GM12878 (cell line): ENCODE measurements around the gene PRR29. TPM values are rescaled to one million over a fixed set of nuclear protein-coding genes. Genes with fewer than 3 reads are reported as not detected.

Experiments
- CHD2 ChIP-seq: IDR thresholded peaks from 2 replicates; pipeline ENCODE4 v1.6.1; 2011; ENCODE audit warnings: low read depth, low read length, improper control_type of control experiment, borderline replicate concordance
- E2F4 ChIP-seq: IDR thresholded peaks from 2 replicates; pipeline ENCODE4 v1.6.1; 2012; ENCODE audit warnings: low read depth, low read length, improper control_type of control experiment
- ESRRA ChIP-seq: IDR thresholded peaks from 2 replicates; pipeline ENCODE4 v1.6.1; 2012; ENCODE audit warnings: mild to moderate bottlenecking, low read length, improper control_type of control experiment
- HCFC1 ChIP-seq: fragments of 150-350 bp; IDR thresholded peaks from 2 replicates; pipeline ENCODE4 v1.6.1; 2014; ENCODE audit warnings: low read length
- HDGF ChIP-seq: fragments of 450-650 bp; IDR thresholded peaks from 2 replicates; pipeline ENCODE4 v1.6.1; 2016; ENCODE audit warnings: antibody characterized with exemption
- IRF5 ChIP-seq: fragments of 450-650 bp; IDR thresholded peaks from 2 replicates; pipeline ENCODE4 v1.6.1; 2017; ENCODE audit warnings: borderline replicate concordance
- MTA2 ChIP-seq: fragments of 450-650 bp; IDR thresholded peaks from 2 replicates; pipeline ENCODE4 v1.6.1; 2016; ENCODE audit warnings: low read depth, mild to moderate bottlenecking, moderate library complexity
- PAX5 ChIP-seq: IDR thresholded peaks from 2 replicates; pipeline ENCODE4 v1.6.1; 2011; ENCODE audit warnings: low read depth, low read length, borderline replicate concordance
- PAX8 ChIP-seq: fragments of 450-650 bp; IDR thresholded peaks from 2 replicates; pipeline ENCODE4 v1.6.1; 2017; ENCODE audit warnings: mild to moderate bottlenecking, moderate library complexity
- POLR2AphosphoS2 ChIP-seq: IDR thresholded peaks from 2 replicates; pipeline ENCODE4 v1.6.1; 2011; ENCODE audit warnings: low read depth, mild to moderate bottlenecking, low read length, improper control_type of control experiment, moderate library complexity
- PRDM15 ChIP-seq: fragments of 450-650 bp; formaldehyde crosslinking; IDR thresholded peaks from 2 replicates; pipeline ENCODE4 v1.4.0; 2020; ENCODE audit warnings: mild to moderate bottlenecking, moderate library complexity
- SKIL ChIP-seq: fragments of 450-650 bp; IDR thresholded peaks from 2 replicates; pipeline ENCODE4 v1.6.1; 2017; ENCODE audit warnings: mild to moderate bottlenecking, low read depth, inconsistent platforms; ENCODE audit not compliant: poor library complexity, severe bottlenecking
- SREBF2 ChIP-seq: IDR thresholded peaks from 2 replicates; pipeline ENCODE4 v1.6.1; 2012; ENCODE audit warnings: mild to moderate bottlenecking, low read length
- STAT1 ChIP-seq: fragments of 450-650 bp; conservative IDR thresholded peaks from 2 replicates; pipeline ENCODE4 v1.6.1; 2014; ENCODE audit warnings: antibody characterized with exemption, mild to moderate bottlenecking
- TARDBP ChIP-seq: IDR thresholded peaks from 2 replicates; pipeline ENCODE4 v1.6.1; 2016; ENCODE audit warnings: borderline replicate concordance
- ZBTB4 ChIP-seq: fragments of 450-650 bp; formaldehyde crosslinking; IDR thresholded peaks from 2 replicates; pipeline ENCODE4 v1.4.0; 2022; ENCODE audit warnings: mild to moderate bottlenecking, moderate library complexity
- ZSCAN29 ChIP-seq: fragments of 450-650 bp; IDR thresholded peaks from 2 replicates; pipeline ENCODE4 v1.6.1; 2017; ENCODE audit warnings: mild to moderate bottlenecking, moderate library complexity
- ZZZ3 ChIP-seq: IDR thresholded peaks from 2 replicates; pipeline ENCODE4 v1.6.1; 2011; ENCODE audit warnings: low read depth; ENCODE audit not compliant: control insufficient read depth, insufficient read length
- polyA plus RNA-seq, 11 experiments: library from polyadenylated mRNA; depleted of rRNA in 4 of 11; unstranded in 6 of 11; stranded (reverse) in 5 of 11; fragments of >200 nt; fragmentation: Nextera tagmentation in 4 of 11; fragmentation: Illumina TruSeq in 1 of 11; extraction: Ambion mirVana in 4 of 11; extraction: Trizol in 1 of 11; gene quantifications; 1 replicate in 1 of 11; 2 replicates in 10 of 11; pipeline versions ENCODE4 v1.2.1 to v1.2.3, GENCODE V29; 2011 to 2016; ENCODE audit warnings: inconsistent platforms in 2 of 11, missing spikeins in 2 of 11, low read depth in 1 of 11
- total RNA-seq, 4 experiments: library from RNA; depleted of rRNA in 3 of 4; stranded (reverse); fragments of >200 nt in 3 of 4; fragmentation: Illumina TruSeq in 1 of 4; extraction: Trizol in 1 of 4; gene quantifications; 2 replicates each; pipeline versions ENCODE4 v1.2.1 to v1.2.3, GENCODE V29; 2013 to 2021

PRR29 gene
- total and polyA plus RNA-seq, 10 of the 15 experiments (the other 5 are each of a cell fraction or from before 2014, with no cell fraction given), result 0.01 to 2.4 (median 0.18) TPM; not detected in 3

GRCh38 chr17:64025732-64026294 is 27.7 kb downstream of the PRR29 start (continued):
- TF ChIP-seq ZBTB4 (CRISPR knock-in tag) (no peak), E2F4 (no peak), CHD2 (no peak), IRF5 (no peak), SKIL (no peak), HDGF (no peak), PAX8 (no peak), PRDM15 (no peak), SREBF2 (no peak), PAX5 (no peak), ZZZ3 (no peak), HCFC1 (no peak), MTA2 (0 out of 2 replicates have a peak, but pooled peaks have one; percentile 25), POLR2AphosphoS2 (no peak), STAT1 (no peak), ESRRA (peak; percentile 50; the same call in 1 of the 2 replicates), TARDBP (no peak), ZSCAN29 (no peak)
